Inferior parietal cortex (tissue), 1 donor: ENCODE results near the gene PACRG.
"Not testable (repeated sequence)": the region's sequence is repeated elsewhere in the genome, so short reads cannot be mapped to it uniquely, and the experiment has no call there.

Experiments
- DNase-seq: peaks from one replicate; pipeline ENCODE4 v3.0.0-alpha.2; 2016; ENCODE audit errors: extremely low spot score

Gene PACRG

GRCh38 chr6:162727322-162728182 lies at the start of gene PACRG, which contains the start of gene PRKN:
PACRG (plus strand) TSS chr6:162727974.
PRKN (minus strand) TSS chr6:162727766.
- peak; percentile 97 for DNase-seq

- not testable (repeated sequence) for DNase-seq
Observed at GRCh38 chr6:162678896-162679295, 48.9 kb upstream of the PACRG start.

GRCh38 chr6:162679681-162680080 lies 48.1 kb upstream of the PACRG start:
- DNase-seq: no peak

GRCh38 chr6:162680367-162680766 lies 47.4 kb upstream of the PACRG start:
- DNase-seq: no peak

- DNase-seq: no peak
Observed at GRCh38 chr6:162680871-162681270, 46.9 kb upstream of the PACRG start.

- no peak for DNase-seq
Observed at GRCh38 chr6:162681447-162681846, 46.3 kb upstream of the PACRG start.

GRCh38 chr6:162683135-162683534 lies 44.6 kb upstream of the PACRG start:
- DNase-seq: no peak

GRCh38 chr6:162684052-162684451 lies 43.7 kb upstream of the PACRG start:
- DNase-seq: no peak

- no peak for DNase-seq
Observed at GRCh38 chr6:162684961-162685360, 42.8 kb upstream of the PACRG start.

GRCh38 chr6:162685586-162685985 lies 42.2 kb upstream of the PACRG start:
- DNase-seq: no peak

GRCh38 chr6:162688751-162689345 lies 38.9 kb upstream of the PACRG start:
- DNase-seq: no peak

- no peak for DNase-seq
Observed at GRCh38 chr6:162690158-162690557, 37.6 kb upstream of the PACRG start.

GRCh38 chr6:162697872-162698403 lies 29.8 kb upstream of the PACRG start:
- DNase-seq: no peak

GRCh38 chr6:162698440-162698839 lies 29.3 kb upstream of the PACRG start:
- no peak for DNase-seq

- DNase-seq: no peak
Observed at GRCh38 chr6:162699961-162700360, 27.8 kb upstream of the PACRG start.

- DNase-seq: no peak
Observed at GRCh38 chr6:162700966-162701365, 26.8 kb upstream of the PACRG start.

GRCh38 chr6:162701551-162701950 lies 26.2 kb upstream of the PACRG start:
- no peak for DNase-seq

GRCh38 chr6:162702446-162702845 lies 25.3 kb upstream of the PACRG start:
- no peak for DNase-seq

GRCh38 chr6:162704001-162704400 lies 23.8 kb upstream of the PACRG start:
- no peak for DNase-seq

GRCh38 chr6:162705736-162706135 lies 22.0 kb upstream of the PACRG start:
- no peak for DNase-seq

- DNase-seq: peak; percentile 63
Observed at GRCh38 chr6:162706232-162706631, 21.5 kb upstream of the PACRG start.

GRCh38 chr6:162708971-162709370 lies 18.8 kb upstream of the PACRG start:
- DNase-seq: no peak

- DNase-seq: no peak
Observed at GRCh38 chr6:162709431-162709830, 18.3 kb upstream of the PACRG start.
